GM18873 (cell line): ENCODE results near the gene CD164L2.
"Not testable (repeated sequence)": the region's sequence is repeated elsewhere in the genome, so short reads cannot be mapped to it uniquely, and the experiment has no call there.

Experiments
- ATAC-seq: cut with Tn5 transposase; IDR thresholded peaks from one replicate; pipeline ENCODE4 v1.9.1; 2021; ENCODE audit warnings: mild to moderate bottlenecking, moderate library complexity, moderate number of reproducible peaks; ENCODE audit not compliant: unreplicated experiment, low FRiP score

Gene CD164L2

GRCh38 chr1:27383039-27383605, at the start of gene CD164L2:
CD164L2 (minus strand) TSS chr1:27383333; CDS start chr1:27383239, 94 bp downstream.
- no peak for ATAC-seq

- not testable (repeated sequence) for ATAC-seq
Observed at GRCh38 chr1:27432725-27433124, 49.6 kb upstream of the CD164L2 start.

- no peak for ATAC-seq
Observed at GRCh38 chr1:27431601-27431940, 48.4 kb upstream of the CD164L2 start.

GRCh38 chr1:27430903-27431600, 47.9 kb upstream of the CD164L2 start:
- ATAC-seq = no peak

- ATAC-seq = no peak
Observed at GRCh38 chr1:27429029-27429425, 45.9 kb upstream of the CD164L2 start.

GRCh38 chr1:27428316-27429028, 45.3 kb upstream of the CD164L2 start:
- ATAC-seq = no peak

- ATAC-seq = no peak
Observed at GRCh38 chr1:27427816-27428315, 44.7 kb upstream of the CD164L2 start.

GRCh38 chr1:27427329-27427728, 44.2 kb upstream of the CD164L2 start:
- ATAC-seq = no peak

GRCh38 chr1:27423709-27424108, 40.6 kb upstream of the CD164L2 start:
- ATAC-seq = no peak

GRCh38 chr1:27418326-27419185, 35.4 kb upstream of the CD164L2 start:
- no peak for ATAC-seq

- no peak for ATAC-seq
Observed at GRCh38 chr1:27417713-27418112, 34.6 kb upstream of the CD164L2 start.

- no peak for ATAC-seq
Observed at GRCh38 chr1:27416387-27417111, 33.4 kb upstream of the CD164L2 start.

- ATAC-seq = no peak
Observed at GRCh38 chr1:27414091-27414490, 31.0 kb upstream of the CD164L2 start.

GRCh38 chr1:27413004-27413403, 29.9 kb upstream of the CD164L2 start:
- no peak for ATAC-seq

- no peak for ATAC-seq
Observed at GRCh38 chr1:27412502-27412901, 29.4 kb upstream of the CD164L2 start.

GRCh38 chr1:27410709-27411108, 27.6 kb upstream of the CD164L2 start:
- no peak for ATAC-seq

- ATAC-seq = no peak
Observed at GRCh38 chr1:27409669-27410068, 26.5 kb upstream of the CD164L2 start.

GRCh38 chr1:27408151-27408550, 25.0 kb upstream of the CD164L2 start:
- no peak for ATAC-seq

- ATAC-seq = not testable (repeated sequence)
Observed at GRCh38 chr1:27406791-27407190, 23.7 kb upstream of the CD164L2 start.

GRCh38 chr1:27406362-27406680, 23.2 kb upstream of the CD164L2 start:
- no peak for ATAC-seq
